GM12878 (cell line): Measurements from ENCODE around the gene MOB2.

ENCODE experiments used
- ATF2 ChIP-seq: IDR thresholded peaks from 2 replicates; pipeline ENCODE4 v1.6.1; 2012; ENCODE audit warnings: low read length, inconsistent platforms
- BRCA1 ChIP-seq: IDR thresholded peaks from 2 replicates; pipeline ENCODE4 v1.6.1; 2011; ENCODE audit warnings: low read depth, low read length, improper control_type of control experiment
- CHD2 ChIP-seq: IDR thresholded peaks from 2 replicates; pipeline ENCODE4 v1.6.1; 2011; ENCODE audit warnings: low read depth, low read length, improper control_type of control experiment, borderline replicate concordance
- ELK1 ChIP-seq: IDR thresholded peaks from 2 replicates; pipeline ENCODE4 v1.6.1; 2012; ENCODE audit warnings: low read depth, low read length, improper control_type of control experiment
- KLF5 ChIP-seq: fragments of 450-650 bp; IDR thresholded peaks from 2 replicates; pipeline ENCODE4 v1.6.1; 2014; ENCODE audit warnings: mild to moderate bottlenecking; ENCODE audit not compliant: partially characterized antibody
- NBN ChIP-seq: fragments of 450-650 bp; IDR thresholded peaks from 2 replicates; pipeline ENCODE4 v1.6.1; 2016
- PBX3 ChIP-seq: IDR thresholded peaks from 2 replicates; pipeline ENCODE4 v1.6.1; 2011; ENCODE audit warnings: mild to moderate bottlenecking, low read depth, low read length, moderate library complexity; ENCODE audit not compliant: insufficient replicate concordance
- POLR2A ChIP-seq: IDR thresholded peaks from 2 replicates; pipeline ENCODE4 v1.6.1; 2011; ENCODE audit warnings: low read depth, mild to moderate bottlenecking, low read length
- RCOR1 ChIP-seq: conservative IDR thresholded peaks from 2 replicates; pipeline ENCODE4 v1.6.1; 2012; ENCODE audit warnings: low read depth, low read length, improper control_type of control experiment
- REST ChIP-seq: IDR thresholded peaks from 2 replicates; pipeline ENCODE4 v1.6.1; 2012; ENCODE audit warnings: mild to moderate bottlenecking, low read depth, low read length
- SIN3A ChIP-seq: IDR thresholded peaks from 2 replicates; pipeline ENCODE4 v1.6.1; 2012; ENCODE audit warnings: low read depth, low read length, improper control_type of control experiment
- STAT1 ChIP-seq: fragments of 450-650 bp; conservative IDR thresholded peaks from 2 replicates; pipeline ENCODE4 v1.6.1; 2014; ENCODE audit warnings: antibody characterized with exemption, mild to moderate bottlenecking
- WRNIP1 ChIP-seq: IDR thresholded peaks from 2 replicates; pipeline ENCODE4 v1.6.1; 2011; ENCODE audit warnings: low read depth, low read length, improper control_type of control experiment, borderline replicate concordance
- ZSCAN29 ChIP-seq: fragments of 450-650 bp; IDR thresholded peaks from 2 replicates; pipeline ENCODE4 v1.6.1; 2017; ENCODE audit warnings: mild to moderate bottlenecking, moderate library complexity

GRCh38 chr11:1463056-1463455, 23.5 kb downstream of the MOB2 start:
- TF ChIP-seq POLR2A: no peak
- no peak for TF ChIP-seq PBX3
- TF ChIP-seq KLF5: no peak
- no peak for TF ChIP-seq ATF2
- TF ChIP-seq NBN: no peak
- TF ChIP-seq STAT1: no peak
- no peak for TF ChIP-seq REST
- TF ChIP-seq ELK1: no peak
- no peak for TF ChIP-seq CHD2
- no peak for TF ChIP-seq RCOR1
- TF ChIP-seq ZSCAN29: no peak
- TF ChIP-seq WRNIP1: no peak
- no peak for TF ChIP-seq BRCA1
- TF ChIP-seq SIN3A: no peak
